ENCODE results near the gene ETV3L.

DNA sequence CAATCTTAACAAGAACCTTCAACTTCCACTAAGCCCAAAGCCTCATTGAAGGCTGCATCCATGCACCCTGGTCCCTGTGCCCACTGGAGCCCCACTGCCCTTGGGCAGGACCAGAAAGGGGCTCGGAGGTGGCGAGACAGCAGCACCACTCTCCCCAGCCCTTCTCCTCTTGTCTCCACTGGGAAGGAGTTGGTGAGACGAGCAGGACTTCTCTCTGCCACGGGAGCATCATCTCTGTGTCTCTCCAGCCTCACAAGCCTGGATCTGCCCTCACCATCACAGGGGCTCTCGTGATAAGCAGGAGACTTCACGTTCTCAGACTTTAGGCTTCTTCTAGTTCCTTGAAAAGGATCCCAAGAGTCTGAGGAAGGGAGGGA, 7.2 kb upstream of the ETV3L start:
- no peak for TF ChIP-seq EP300 (IDR thresholded peaks at IDR 0.05; ENCODE audit: low read depth)
- TF ChIP-seq, protein P1, sequence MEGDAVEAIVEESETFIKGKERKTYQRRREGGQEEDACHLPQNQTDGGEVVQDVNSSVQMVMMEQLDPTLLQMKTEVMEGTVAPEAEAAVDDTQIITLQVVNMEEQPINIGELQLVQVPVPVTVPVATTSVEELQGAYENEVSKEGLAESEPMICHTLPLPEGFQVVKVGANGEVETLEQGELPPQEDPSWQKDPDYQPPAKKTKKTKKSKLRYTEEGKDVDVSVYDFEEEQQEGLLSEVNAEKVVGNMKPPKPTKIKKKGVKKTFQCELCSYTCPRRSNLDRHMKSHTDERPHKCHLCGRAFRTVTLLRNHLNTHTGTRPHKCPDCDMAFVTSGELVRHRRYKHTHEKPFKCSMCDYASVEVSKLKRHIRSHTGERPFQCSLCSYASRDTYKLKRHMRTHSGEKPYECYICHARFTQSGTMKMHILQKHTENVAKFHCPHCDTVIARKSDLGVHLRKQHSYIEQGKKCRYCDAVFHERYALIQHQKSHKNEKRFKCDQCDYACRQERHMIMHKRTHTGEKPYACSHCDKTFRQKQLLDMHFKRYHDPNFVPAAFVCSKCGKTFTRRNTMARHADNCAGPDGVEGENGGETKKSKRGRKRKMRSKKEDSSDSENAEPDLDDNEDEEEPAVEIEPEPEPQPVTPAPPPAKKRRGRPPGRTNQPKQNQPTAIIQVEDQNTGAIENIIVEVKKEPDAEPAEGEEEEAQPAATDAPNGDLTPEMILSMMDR (IDR thresholded peaks at IDR 0.05) = no peak

Measured in transverse colon (tissue), 3 donors.